Esophagus muscularis mucosa (tissue), 3 donors: ENCODE results near the gene TBP.

Experiments used
- POLR2A ChIP-seq: fragments of 450-650 bp; IDR thresholded peaks from one replicate; pipeline ENCODE4 v1.6.1; 2017; ENCODE audit warnings: antibody characterized with exemption, moderate library complexity, mild to moderate bottlenecking, low read depth
- POLR2AphosphoS5 ChIP-seq, 2 donors: sonication (generic); formaldehyde crosslinking; IDR thresholded peaks; one replicate each; pipeline ENCODE4 v1.6.1; 2017; ENCODE audit warnings: antibody characterized with exemption in 2 of 2
- TF ChIP-seq, protein P1 (sequence below), 3 experiments: fragments of 200-600 bp in 2 of 3; fragments of 450-650 bp in 1 of 3; sonication (generic) in 2 of 3; IDR thresholded peaks; one replicate each; pipeline ENCODE4 v1.5.1; 2017 to 2019; ENCODE audit warnings: antibody characterized with exemption in 3 of 3, mild to moderate bottlenecking in 2 of 3, moderate library complexity in 1 of 3

DNA sequence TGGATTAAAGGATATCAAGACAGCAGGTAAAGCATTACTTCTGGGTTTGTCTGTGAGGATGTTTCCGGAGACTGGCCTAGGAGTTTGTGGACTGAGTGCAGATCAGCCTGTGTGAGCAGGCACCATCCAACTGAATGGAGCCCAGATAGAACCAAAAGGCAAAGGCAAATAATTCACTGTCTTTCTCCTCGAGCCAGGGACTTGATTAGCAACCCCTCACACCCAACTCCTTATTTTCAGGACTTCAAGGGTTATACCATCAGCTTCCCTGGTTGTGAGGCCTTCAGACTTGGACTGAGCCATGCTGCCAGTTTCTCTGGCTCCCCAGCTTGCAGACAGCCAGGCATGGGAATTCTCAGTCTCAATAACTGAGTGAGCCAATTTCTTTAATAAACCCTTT is 20.4 kb upstream of the TBP start:
- TF ChIP-seq POLR2A (no peak), POLR2AphosphoS5 (IDR thresholded peaks at IDR 0.05) (no peak)
- TF ChIP-seq, protein P1, sequence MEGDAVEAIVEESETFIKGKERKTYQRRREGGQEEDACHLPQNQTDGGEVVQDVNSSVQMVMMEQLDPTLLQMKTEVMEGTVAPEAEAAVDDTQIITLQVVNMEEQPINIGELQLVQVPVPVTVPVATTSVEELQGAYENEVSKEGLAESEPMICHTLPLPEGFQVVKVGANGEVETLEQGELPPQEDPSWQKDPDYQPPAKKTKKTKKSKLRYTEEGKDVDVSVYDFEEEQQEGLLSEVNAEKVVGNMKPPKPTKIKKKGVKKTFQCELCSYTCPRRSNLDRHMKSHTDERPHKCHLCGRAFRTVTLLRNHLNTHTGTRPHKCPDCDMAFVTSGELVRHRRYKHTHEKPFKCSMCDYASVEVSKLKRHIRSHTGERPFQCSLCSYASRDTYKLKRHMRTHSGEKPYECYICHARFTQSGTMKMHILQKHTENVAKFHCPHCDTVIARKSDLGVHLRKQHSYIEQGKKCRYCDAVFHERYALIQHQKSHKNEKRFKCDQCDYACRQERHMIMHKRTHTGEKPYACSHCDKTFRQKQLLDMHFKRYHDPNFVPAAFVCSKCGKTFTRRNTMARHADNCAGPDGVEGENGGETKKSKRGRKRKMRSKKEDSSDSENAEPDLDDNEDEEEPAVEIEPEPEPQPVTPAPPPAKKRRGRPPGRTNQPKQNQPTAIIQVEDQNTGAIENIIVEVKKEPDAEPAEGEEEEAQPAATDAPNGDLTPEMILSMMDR (IDR thresholded peaks at IDR 0.05) = no peak
